Activated CD8-positive, alpha-beta T cell treated with anti-CD3 and anti-CD28 coated beads for 36 hours (primary cell): Measurements from ENCODE around the gene TNS3. TPM values are rescaled to one million over a fixed set of nuclear protein-coding genes. Genes with fewer than 3 reads are reported as not detected.

ENCODE experiments used
- ATAC-seq: fragments of 200-7000 bp; cut with Tn5 transposase; one replicate; pipeline ENCODE4 v1.10.0; 2021; ENCODE audit warnings: mild to moderate bottlenecking, moderate library complexity
- CTCF ChIA-PET: fragments of 350-600 bp; sonication (Branson Sonifier 250); formaldehyde crosslinking; loops from one replicate; lab custom pipeline; 2021; ENCODE audit warnings: antibody characterized with exemption; lab: Charles Lee
- POLR2A ChIA-PET: fragments of 350-600 bp; sonication (Branson Sonifier 250); formaldehyde crosslinking; loops from one replicate; lab custom pipeline; 2021; ENCODE audit warnings: antibody characterized with exemption; lab: Charles Lee
- DNase-seq: peaks from one replicate; pipeline ENCODE4 v3.0.0-alpha.2; 2020
- H3K27ac Mint-ChIP-seq: one replicate; pipeline ENCODE4 v1.8.0; 2021; ENCODE audit warnings: mild to moderate bottlenecking, mixed read lengths
- H3K27me3 Mint-ChIP-seq: one replicate; pipeline ENCODE4 v1.8.0; 2021; ENCODE audit warnings: mixed read lengths
- H3K36me3 Mint-ChIP-seq: one replicate; pipeline ENCODE4 v1.8.0; 2021; ENCODE audit warnings: low read depth, mixed read lengths
- H3K4me1 Mint-ChIP-seq: one replicate; pipeline ENCODE4 v1.8.0; 2021; ENCODE audit warnings: low read depth, mixed read lengths
- H3K4me3 Mint-ChIP-seq: one replicate; pipeline ENCODE4 v1.8.0; 2021; ENCODE audit warnings: mild to moderate bottlenecking, moderate library complexity, mixed read lengths
- H3K9me3 Mint-ChIP-seq: one replicate; pipeline ENCODE4 v1.8.0; 2021; ENCODE audit warnings: mixed read lengths
- intact Hi-C: fragments of 100-400 bp; cut with micrococcal nuclease; formaldehyde crosslinking; loops from one replicate; pipeline ENCODE4 v1.10.0; 2022
- total RNA-seq, 2 experiments: library from RNA; stranded (reverse); gene quantifications; one replicate each; pipeline ENCODE4 v1.2.3, GENCODE V29; 2021
- TF ChIP-seq, protein P1 (sequence below): fragments of 200-600 bp; IDR thresholded peaks from one replicate; pipeline ENCODE4 v1.8.0; 2022; ENCODE audit warnings: antibody characterized with exemption, mild to moderate bottlenecking

Gene TNS3
- total RNA-seq, 2 experiments from 2014 or later = 0.04 to 0.16 TPM

DNA sequence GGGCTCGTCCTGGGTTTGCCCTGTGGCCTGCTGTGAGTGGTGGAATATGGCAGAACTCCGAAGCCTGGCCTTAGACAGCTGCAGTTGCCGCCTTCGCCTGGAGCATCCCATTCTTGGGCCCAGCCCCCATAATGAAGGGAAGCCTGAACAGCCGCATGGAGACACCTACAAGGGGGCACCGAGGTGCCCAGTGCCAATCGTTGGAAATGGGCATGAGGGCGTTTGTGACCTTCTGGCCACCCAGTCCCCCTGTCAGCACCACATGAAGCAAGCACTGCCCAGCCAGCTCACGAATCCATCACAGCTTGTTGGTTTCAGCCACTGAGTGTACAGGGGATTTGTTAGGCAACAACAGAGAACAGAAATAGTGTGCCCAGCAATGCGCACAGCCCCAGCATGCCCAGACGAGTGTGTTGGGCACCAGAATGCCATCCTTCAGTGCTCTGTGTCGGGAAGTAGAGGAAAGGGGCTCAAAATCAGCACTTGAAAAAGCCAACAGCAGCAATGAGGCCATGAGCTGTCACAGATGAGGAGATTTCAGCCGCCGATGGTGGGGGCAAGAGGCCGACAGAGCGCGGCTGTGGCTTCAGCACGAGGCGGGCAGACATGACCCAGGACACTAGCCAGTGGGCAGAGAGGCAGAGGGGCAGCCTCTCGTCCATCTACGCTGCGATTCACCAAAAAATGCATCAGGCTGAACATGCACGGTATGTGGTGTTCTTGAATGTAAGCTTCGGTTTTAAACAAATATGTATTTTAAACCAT, 91.2 kb downstream of the TNS3 start:
- ChIA-PET POLR2A (no interaction called here), CTCF (no interaction called here)
- TF ChIP-seq, protein P1, sequence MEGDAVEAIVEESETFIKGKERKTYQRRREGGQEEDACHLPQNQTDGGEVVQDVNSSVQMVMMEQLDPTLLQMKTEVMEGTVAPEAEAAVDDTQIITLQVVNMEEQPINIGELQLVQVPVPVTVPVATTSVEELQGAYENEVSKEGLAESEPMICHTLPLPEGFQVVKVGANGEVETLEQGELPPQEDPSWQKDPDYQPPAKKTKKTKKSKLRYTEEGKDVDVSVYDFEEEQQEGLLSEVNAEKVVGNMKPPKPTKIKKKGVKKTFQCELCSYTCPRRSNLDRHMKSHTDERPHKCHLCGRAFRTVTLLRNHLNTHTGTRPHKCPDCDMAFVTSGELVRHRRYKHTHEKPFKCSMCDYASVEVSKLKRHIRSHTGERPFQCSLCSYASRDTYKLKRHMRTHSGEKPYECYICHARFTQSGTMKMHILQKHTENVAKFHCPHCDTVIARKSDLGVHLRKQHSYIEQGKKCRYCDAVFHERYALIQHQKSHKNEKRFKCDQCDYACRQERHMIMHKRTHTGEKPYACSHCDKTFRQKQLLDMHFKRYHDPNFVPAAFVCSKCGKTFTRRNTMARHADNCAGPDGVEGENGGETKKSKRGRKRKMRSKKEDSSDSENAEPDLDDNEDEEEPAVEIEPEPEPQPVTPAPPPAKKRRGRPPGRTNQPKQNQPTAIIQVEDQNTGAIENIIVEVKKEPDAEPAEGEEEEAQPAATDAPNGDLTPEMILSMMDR = no peak
- DNase-seq (no peak), ATAC-seq (no peak)
- no peaks in the 10 kb centered on the region for H3K9me3 Mint-ChIP-seq
- no peak overlapping the region for H3K4me3 Mint-ChIP-seq
- intact Hi-C loops = no loop called here
- no peak overlapping the region for H3K27ac Mint-ChIP-seq
- peaks cover 3% of the 10 kb centered on the region for H3K27me3 Mint-ChIP-seq
- H3K4me1 Mint-ChIP-seq = no peaks in the 10 kb centered on the region
- no peaks in the 10 kb centered on the region for H3K36me3 Mint-ChIP-seq

DNA sequence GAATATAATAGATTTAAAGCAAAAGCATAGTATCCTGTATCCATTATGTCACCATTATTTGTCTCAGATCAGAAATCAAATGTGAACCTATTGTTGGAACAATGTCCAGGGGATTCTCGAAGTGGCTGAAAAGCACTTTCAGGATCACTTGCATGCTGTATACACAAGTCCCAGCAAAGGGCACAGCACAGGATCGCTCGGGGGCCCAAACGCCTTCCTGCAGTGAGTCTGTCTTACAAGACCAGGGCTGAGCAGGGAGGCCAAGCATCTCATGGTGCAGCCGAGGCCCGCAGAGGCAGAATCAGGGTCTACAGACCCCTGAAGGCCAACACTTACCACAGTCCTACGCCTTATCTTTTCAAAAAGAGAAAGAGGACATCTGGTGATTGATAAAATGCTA, 92.3 kb downstream of the TNS3 start:
- intact Hi-C loops = no loop called here
- POLR2A ChIA-PET = no interaction called here
- H3K27ac Mint-ChIP-seq = no peak overlapping the region
- H3K4me3 Mint-ChIP-seq = no peak overlapping the region
- ATAC-seq = no peak
- H3K36me3 Mint-ChIP-seq = no peaks in the 10 kb centered on the region
- DNase-seq = no peak
- H3K27me3 Mint-ChIP-seq = peaks cover 3% of the 10 kb centered on the region
- H3K9me3 Mint-ChIP-seq = no peaks in the 10 kb centered on the region
- CTCF ChIA-PET = interaction anchor here (0.8 kb wide), 1 partner anchor 9 kb away, joined by 3 read pairs; no protein-coding TSS in a partner anchor
- no peaks in the 10 kb centered on the region for H3K4me1 Mint-ChIP-seq
- TF ChIP-seq, protein P1 = no peak

DNA sequence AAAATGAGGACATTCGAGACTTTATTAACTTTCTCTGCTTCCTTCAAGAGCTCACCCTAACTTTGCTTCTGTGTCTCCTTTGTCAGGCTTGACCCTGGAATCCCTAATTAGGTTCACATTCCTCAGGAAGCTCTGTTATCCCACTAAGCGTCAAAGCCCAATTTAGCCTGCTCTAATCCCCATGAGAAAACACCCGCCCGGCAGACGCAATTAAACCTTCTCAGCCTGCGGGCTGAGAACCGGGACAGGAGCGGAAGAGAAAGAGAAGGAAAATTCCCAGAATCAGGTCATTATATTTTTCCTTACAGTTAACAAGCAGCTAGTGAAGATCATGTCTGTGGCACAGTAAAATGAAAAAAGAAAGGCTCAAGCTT, 93.0 kb downstream of the TNS3 start:
- Mint-ChIP-seq H3K36me3 (no peaks in the 10 kb centered on the region), H3K4me1 (no peaks in the 10 kb centered on the region), H3K27ac (no peak overlapping the region), H3K27me3 (peaks cover 2% of the 10 kb centered on the region), H3K4me3 (no peak overlapping the region), H3K9me3 (no peaks in the 10 kb centered on the region)
- TF ChIP-seq, protein P1 = no peak
- ATAC-seq = no peak
- no peak for DNase-seq
- POLR2A ChIA-PET = no interaction called here
- CTCF ChIA-PET = interaction anchor here (0.8 kb wide), 1 partner anchor 9 kb away, joined by 3 read pairs; no protein-coding TSS in a partner anchor
- intact Hi-C loops = no loop called here

DNA sequence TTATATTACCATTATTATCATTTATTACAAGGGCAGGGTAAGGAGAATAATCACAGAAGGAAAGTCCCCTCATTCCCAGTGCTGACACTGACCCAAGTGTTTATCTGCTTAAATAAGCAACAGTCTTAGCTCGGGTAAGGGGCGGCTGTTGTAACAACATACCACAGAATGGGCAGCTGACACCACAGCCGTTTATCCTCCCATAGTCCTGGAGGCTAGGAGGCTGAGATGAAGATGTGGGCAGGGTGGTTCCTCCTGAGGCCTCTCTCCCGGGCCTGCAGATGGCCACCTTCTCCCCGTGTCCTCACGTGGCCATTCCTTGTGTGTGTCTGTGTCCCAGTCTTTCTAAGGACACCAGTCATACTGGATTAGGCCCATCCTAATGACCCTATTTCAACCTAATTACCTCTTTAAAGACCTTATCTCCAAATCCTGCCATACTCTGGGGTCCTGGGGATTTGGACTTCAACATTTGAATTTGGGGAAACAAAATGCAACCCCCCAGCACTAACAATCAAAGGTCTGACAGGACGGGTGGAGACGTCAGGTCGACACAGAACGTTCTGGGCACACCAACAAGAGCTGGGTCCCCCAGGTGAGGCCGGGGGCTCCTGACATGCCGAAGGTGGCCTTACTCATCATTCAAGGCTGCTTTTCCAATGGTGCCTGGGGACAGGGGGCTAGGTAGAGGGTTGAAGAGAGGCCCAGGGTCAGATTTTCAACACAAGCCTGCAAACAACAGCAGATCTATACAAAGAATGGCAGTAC, 93.5 kb downstream of the TNS3 start:
- Mint-ChIP-seq H3K9me3 (no peaks in the 10 kb centered on the region), H3K4me3 (no peak overlapping the region), H3K27me3 (no peaks in the 10 kb centered on the region), H3K4me1 (no peaks in the 10 kb centered on the region), H3K27ac (no peak overlapping the region), H3K36me3 (no peaks in the 10 kb centered on the region)
- TF ChIP-seq, protein P1 = no peak
- no peak for ATAC-seq
- intact Hi-C loops = no loop called here
- ChIA-PET POLR2A (no interaction called here), CTCF (interaction anchor here (0.8 kb wide), 1 partner anchor 8 kb away, joined by 3 read pairs; no protein-coding TSS in a partner anchor)
- no peak for DNase-seq
